HG03558 (cell line): ENCODE measurements around the gene TMCO1.
"Not testable (repeated sequence)": the region's sequence is repeated elsewhere in the genome, so short reads cannot be mapped to it uniquely, and the experiment has no call there.

Experiments used
- ATAC-seq: cut with Tn5 transposase; IDR thresholded peaks from one replicate; pipeline ENCODE4 v1.9.1; 2021; ENCODE audit warnings: moderate number of reproducible peaks; ENCODE audit not compliant: unreplicated experiment; ENCODE audit errors: extremely low read depth

TMCO1 gene

GRCh38 chr1:165768513-165769394 is at the start of gene TMCO1:
TMCO1 (minus strand) TSS chr1:165768868; CDS start chr1:165768751, 117 bp downstream.
- ATAC-seq, result peak; percentile 99

GRCh38 chr1:165816826-165817497 is 48.3 kb upstream of the TMCO1 start:
- no peak for ATAC-seq

DNA sequence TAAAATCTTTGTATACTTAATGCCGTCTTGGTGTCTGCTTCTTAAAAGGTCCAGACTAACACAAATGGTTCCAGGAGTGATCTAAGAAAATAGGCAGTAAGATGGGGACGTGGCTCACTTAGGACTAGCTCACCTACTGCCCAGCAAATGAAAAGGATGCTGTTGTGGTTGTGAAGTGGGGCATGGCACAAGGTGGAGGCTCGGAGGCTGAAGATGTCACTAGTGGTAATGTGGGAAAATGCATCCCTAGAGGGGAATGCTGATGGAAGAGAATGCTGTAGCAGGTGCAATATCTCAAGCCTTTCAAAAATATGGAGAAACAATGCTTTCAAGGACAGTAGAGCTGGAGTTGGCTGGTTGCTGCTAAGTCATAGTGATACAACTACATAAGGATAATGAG is 47.5 kb upstream of the TMCO1 start:
- no peak for ATAC-seq

GRCh38 chr1:165815725-165816124 is 47.1 kb upstream of the TMCO1 start:
- no peak for ATAC-seq

GRCh38 chr1:165807613-165808012 is 38.9 kb upstream of the TMCO1 start:
- ATAC-seq, result no peak

GRCh38 chr1:165804513-165804912 is 35.8 kb upstream of the TMCO1 start:
- ATAC-seq, result not testable (repeated sequence)

GRCh38 chr1:165799387-165799786 is 30.7 kb upstream of the TMCO1 start:
- no peak for ATAC-seq

- ATAC-seq, result no peak
Measured at GRCh38 chr1:165795894-165796293, 27.2 kb upstream of the TMCO1 start.

DNA sequence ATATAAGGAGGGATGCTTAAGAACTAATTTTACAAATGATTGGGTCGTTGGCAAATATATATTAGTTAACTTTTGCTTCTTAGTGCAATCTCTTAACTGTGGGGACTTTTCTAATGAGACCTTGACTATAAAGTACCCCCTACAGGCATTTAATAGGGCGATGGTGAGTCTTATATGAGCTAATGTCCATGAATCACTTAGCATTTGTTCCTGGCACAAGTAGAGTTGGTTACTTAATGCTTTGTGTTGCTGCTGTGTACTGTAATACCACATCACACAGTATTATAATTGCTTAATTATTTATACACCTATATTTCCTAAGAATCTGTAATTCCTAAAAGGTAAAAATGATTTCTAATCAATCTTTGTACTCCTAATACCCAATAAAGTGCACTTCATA is 25.3 kb upstream of the TMCO1 start:
- ATAC-seq, result no peak

GRCh38 chr1:165787741-165788140 is 19.1 kb upstream of the TMCO1 start:
- no peak for ATAC-seq

- ATAC-seq, result not testable (repeated sequence)
Measured at GRCh38 chr1:165783519-165783918, 14.9 kb upstream of the TMCO1 start.

- ATAC-seq, result not testable (repeated sequence)
Measured at GRCh38 chr1:165778197-165778596, 9.5 kb upstream of the TMCO1 start.

GRCh38 chr1:165773324-165773965 is 4.8 kb upstream of the TMCO1 start:
- ATAC-seq, result no peak

- no peak for ATAC-seq
Measured at GRCh38 chr1:165772739-165773138, 4.1 kb upstream of the TMCO1 start.

- no peak for ATAC-seq
Measured at GRCh38 chr1:165764277-165764676, 4.4 kb downstream of the TMCO1 start.

DNA sequence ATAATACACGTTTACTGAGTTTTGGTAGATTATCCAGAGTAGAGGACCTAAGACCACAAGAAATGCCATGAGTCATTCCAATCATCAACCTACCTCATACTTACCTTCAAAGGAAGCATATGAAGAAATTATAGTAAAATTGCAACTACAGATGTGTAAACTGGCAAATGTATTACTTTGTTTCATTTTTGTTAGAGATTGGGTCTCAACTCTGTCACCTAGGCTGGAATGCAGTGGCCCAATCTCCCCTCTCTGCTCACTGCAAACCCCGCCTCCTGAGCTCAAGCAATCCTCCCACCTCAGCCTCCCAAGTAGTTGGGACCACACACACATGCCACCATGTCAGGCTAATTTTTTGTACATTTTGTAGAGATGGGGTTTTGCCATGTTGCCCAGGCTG is 5.2 kb downstream of the TMCO1 start:
- ATAC-seq, result no peak

DNA sequence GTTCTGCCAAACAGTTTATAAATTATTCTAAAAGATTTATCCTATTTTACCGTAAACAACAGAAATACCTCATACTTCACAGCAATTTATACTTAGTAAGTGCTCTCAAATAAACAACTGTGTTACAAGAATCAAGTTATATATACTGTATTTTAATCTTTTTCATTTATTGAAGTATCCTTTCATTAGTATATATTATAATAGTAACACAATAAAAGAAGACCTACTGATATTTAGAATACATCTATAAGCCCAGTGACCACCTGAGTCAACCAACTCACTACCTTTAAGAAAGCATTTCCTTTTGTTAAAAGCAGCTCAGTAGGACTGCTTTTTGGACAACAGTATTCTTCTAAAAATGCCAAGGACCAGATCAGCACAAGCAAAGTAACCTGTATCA is 5.9 kb downstream of the TMCO1 start:
- no peak for ATAC-seq

- ATAC-seq, result no peak
Measured at GRCh38 chr1:165759095-165759494, 9.6 kb downstream of the TMCO1 start.

DNA sequence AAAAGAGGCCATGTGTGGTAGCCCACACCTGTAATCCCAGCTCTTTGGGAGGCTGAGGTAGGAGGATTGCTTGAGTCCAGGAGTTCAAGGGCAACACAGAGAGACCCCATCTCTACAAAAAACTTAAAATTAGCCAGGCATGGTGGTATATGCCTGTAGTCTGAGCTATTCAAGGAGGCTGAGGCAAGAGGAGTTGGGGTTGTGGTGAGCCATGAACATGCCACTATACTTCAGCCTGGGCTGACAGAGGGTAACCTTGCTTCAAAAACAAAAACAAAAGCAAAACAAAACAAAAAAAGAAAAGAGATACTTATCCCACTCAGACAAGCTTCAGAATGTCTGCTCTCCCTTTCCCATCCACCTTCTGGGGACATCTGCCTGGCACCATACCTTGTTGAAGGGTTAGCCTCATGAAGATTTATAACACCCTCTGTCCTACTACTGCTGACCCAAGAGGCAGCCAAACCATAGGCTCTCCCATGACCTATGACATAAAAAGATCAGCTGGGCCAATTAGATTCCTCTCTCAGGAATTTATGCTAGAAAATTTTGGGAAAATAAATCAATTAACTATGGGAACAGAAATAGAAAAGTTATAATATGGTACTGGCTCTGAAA is 13.2 kb downstream of the TMCO1 start:
- no peak for ATAC-seq

DNA sequence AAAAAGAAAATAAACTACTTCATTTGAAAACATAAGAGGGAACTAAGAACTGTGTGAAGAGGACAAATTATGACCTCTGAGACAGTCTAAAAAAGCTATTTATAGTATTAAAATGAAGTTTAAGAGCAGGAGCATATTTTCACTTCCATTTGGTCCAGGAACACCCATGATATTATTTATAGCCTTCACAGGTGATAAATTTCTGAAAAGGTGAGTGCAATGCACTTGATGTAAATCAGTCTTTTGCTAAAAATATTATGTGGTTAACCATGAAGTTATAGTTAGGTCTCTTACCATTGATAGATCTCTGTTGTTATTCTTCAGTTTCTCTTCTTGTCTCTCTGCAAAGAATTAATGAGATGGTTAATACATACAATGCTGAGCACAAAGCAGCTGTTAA is 14.7 kb downstream of the TMCO1 start:
- peak; percentile 83 for ATAC-seq

GRCh38 chr1:165748550-165748949 is 20.1 kb downstream of the TMCO1 start:
- no peak for ATAC-seq
